HepG2 (cell line): ENCODE data around the gene SLC39A3. TPM values are rescaled to one million over a fixed set of nuclear protein-coding genes. Genes with fewer than 3 reads are reported as not detected.

Experiments
- FLYWCH1 ChIP-seq: sonication (generic); formaldehyde crosslinking; IDR thresholded peaks from 2 replicates; pipeline ENCODE4 v1.8.1; 2023; ENCODE audit warnings: mild to moderate bottlenecking, missing genetic modification reagents
- GPBP1L1 ChIP-seq: sonication (generic); formaldehyde crosslinking; IDR thresholded peaks from 2 replicates; pipeline ENCODE4 v1.5.0; 2020; ENCODE audit warnings: mild to moderate bottlenecking, missing genetic modification reagents
- MTF2 ChIP-seq: sonication (generic); formaldehyde crosslinking; IDR thresholded peaks from 2 replicates; pipeline ENCODE4 v1.5.0; 2020; ENCODE audit warnings: missing genetic modification reagents, borderline replicate concordance
- NR1H2 ChIP-seq: sonication (generic); formaldehyde crosslinking; IDR thresholded peaks from 2 replicates; pipeline ENCODE4 v1.8.1; 2022; ENCODE audit warnings: low read depth, missing genetic modification reagents, borderline replicate concordance
- SKIL ChIP-seq: sonication (generic); formaldehyde crosslinking; IDR thresholded peaks from 2 replicates; pipeline ENCODE4 v1.8.0; 2022; ENCODE audit warnings: missing genetic modification reagents, mild to moderate bottlenecking, moderate library complexity, borderline replicate concordance
- SP4 ChIP-seq: sonication (generic); formaldehyde crosslinking; IDR thresholded peaks from 2 replicates; pipeline ENCODE4 v1.8.1; 2023; ENCODE audit warnings: mild to moderate bottlenecking, missing genetic modification reagents
- TGIF2 ChIP-seq: IDR thresholded peaks from 2 replicates; pipeline ENCODE4 v1.6.1; 2016; ENCODE audit warnings: control low read depth, missing compliant biosample characterization
- ZBTB1 ChIP-seq: sonication (generic); formaldehyde crosslinking; IDR thresholded peaks from 2 replicates; pipeline ENCODE4 v1.4.0; 2020; ENCODE audit warnings: missing genetic modification reagents, borderline replicate concordance
- ZNF407 ChIP-seq: sonication (generic); formaldehyde crosslinking; IDR thresholded peaks from one replicate; pipeline ENCODE4 v1.5.1; 2020; ENCODE audit warnings: mild to moderate bottlenecking, missing genetic modification reagents; ENCODE audit errors: not compliant biosample characterization
- ZNF430 ChIP-seq: sonication (generic); formaldehyde crosslinking; IDR thresholded peaks from 2 replicates; pipeline ENCODE4 v1.9.0; 2021; ENCODE audit warnings: mild to moderate bottlenecking, missing genetic modification reagents
- ZNF619 ChIP-seq: sonication (generic); formaldehyde crosslinking; IDR thresholded peaks from 2 replicates; pipeline ENCODE4 v1.4.0; 2020; ENCODE audit warnings: mild to moderate bottlenecking, missing genetic modification reagents
- ZNF781 ChIP-seq: sonication (generic); formaldehyde crosslinking; IDR thresholded peaks from 2 replicates; pipeline ENCODE4 v1.5.1; 2020; ENCODE audit warnings: borderline replicate concordance, mild to moderate bottlenecking, missing genetic modification reagents; ENCODE audit errors: not compliant biosample characterization
- polyA plus RNA-seq, 8 experiments: library from polyadenylated mRNA; depleted of rRNA in 3 of 8; stranded (reverse) in 7 of 8; unstranded in 1 of 8; fragments of >200 nt; fragmentation: Illumina TruSeq in 4 of 8; extraction: Trizol in 4 of 8; gene quantifications; 2 replicates each; pipeline versions ENCODE4 v1.2.1 to v1.2.3, GENCODE V29; 2011 to 2016; ENCODE audit warnings: low read depth in 4 of 8, missing spikeins in 1 of 8, mixed read lengths in 1 of 8; ENCODE audit not compliant: insufficient read depth in 1 of 8
- total RNA-seq, 5 experiments: library from RNA; depleted of rRNA; stranded (reverse); fragments of >200 nt; fragmentation: Illumina TruSeq; extraction: Trizol; gene quantifications; 2 replicates each; pipeline ENCODE4 v1.2.3, GENCODE V29; 2016; ENCODE audit warnings: low read depth in 1 of 5
- TF ChIP-seq, protein P1 (sequence below): sonication (generic); formaldehyde crosslinking; IDR thresholded peaks from 2 replicates; pipeline ENCODE4 v1.8.0; 2022; ENCODE audit warnings: mild to moderate bottlenecking, missing genetic modification reagents; ENCODE audit not compliant: insufficient replicate concordance

The SLC39A3 gene
- total and polyA plus RNA-seq, 2 of the 13 experiments (the other 11 are each of a cell fraction or from before 2014, with no cell fraction given): 33.6 to 41.6 TPM

DNA sequence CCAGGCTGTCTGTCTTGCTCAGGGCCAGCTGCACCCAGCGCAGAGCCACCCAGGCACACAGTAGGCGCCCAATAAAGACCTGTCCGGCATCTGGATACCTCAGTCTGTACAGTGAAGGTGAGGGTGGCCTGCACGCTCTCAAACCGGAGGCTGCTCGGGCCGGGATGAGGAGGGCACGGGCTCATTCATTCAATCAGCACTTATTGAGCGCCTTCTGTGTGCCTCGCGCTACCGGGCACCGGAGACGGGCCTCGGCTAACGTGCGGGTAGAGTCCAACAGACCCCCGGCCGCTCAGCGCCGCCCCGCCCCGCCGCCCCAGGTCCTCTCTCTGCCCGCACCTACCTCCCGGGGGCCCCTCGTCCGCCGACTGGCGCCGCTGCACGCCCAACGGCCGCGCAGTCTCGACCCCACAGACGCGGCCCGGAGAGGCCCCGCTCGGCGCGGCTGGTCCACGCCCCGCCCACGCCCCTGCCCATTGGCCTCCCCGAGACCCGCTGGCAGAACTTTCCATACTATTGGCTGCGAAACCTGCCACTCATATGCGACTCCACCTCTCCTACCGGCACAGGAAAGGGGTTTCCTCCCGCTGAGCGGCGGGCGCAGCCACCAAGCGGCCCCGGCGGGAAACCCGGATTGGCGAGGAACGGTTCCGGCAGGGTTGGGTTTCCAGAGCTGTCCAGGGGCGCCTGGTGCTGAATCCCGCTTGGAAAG is at the start of gene SLC39A3 (continued):
- TF ChIP-seq ZNF407: peak; percentile 92
- peak; percentile 83; the same call in 1 of the 2 replicates for TF ChIP-seq ZNF619
- no peak for TF ChIP-seq GPBP1L1 (CRISPR knock-in tag)
- TF ChIP-seq MTF2: peak; percentile 88; the same call in 1 of the 2 replicates
- peak; percentile 95 for TF ChIP-seq FLYWCH1 (CRISPR knock-in tag)
- peak; percentile 98 for TF ChIP-seq TGIF2 (CRISPR knock-in tag)
- peak; percentile 96 for TF ChIP-seq SP4 (CRISPR knock-in tag)
- peak; percentile 98 for TF ChIP-seq ZNF781 (CRISPR knock-in tag)
- peak; percentile 98 for TF ChIP-seq ZNF430
- TF ChIP-seq, protein P1, sequence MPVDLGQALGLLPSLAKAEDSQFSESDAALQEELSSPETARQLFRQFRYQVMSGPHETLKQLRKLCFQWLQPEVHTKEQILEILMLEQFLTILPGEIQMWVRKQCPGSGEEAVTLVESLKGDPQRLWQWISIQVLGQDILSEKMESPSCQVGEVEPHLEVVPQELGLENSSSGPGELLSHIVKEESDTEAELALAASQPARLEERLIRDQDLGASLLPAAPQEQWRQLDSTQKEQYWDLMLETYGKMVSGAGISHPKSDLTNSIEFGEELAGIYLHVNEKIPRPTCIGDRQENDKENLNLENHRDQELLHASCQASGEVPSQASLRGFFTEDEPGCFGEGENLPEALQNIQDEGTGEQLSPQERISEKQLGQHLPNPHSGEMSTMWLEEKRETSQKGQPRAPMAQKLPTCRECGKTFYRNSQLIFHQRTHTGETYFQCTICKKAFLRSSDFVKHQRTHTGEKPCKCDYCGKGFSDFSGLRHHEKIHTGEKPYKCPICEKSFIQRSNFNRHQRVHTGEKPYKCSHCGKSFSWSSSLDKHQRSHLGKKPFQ (CRISPR knock-in tag): peak; percentile 89
- TF ChIP-seq SKIL: no peak
- TF ChIP-seq NR1H2 (CRISPR knock-in tag): peak; percentile 92; the same call in 1 of the 2 replicates
- TF ChIP-seq ZBTB1: peak; percentile 78; the same call in 1 of the 2 replicates
